Adrenal gland (tissue), 5 donors: ENCODE measurements around the gene A3GALT2.

Source experiments
- CTCF ChIP-seq, 6 experiments: fragments of 450-650 bp in 4 of 6; fragments of 200-600 bp in 2 of 6; sonication (generic) in 1 of 6; IDR thresholded peaks; 1 replicate in 5 of 6; 2 replicates in 1 of 6; pipeline versions ENCODE4 v1.5.1 to v1.8.0; 2016 to 2021; ENCODE audit warnings: antibody characterized with exemption in 6 of 6, mild to moderate bottlenecking in 2 of 6, moderate library complexity in 1 of 6
- POLR2A ChIP-seq, 2 donors: fragments of 450-650 bp; IDR thresholded peaks; one replicate each; pipeline ENCODE4 v1.6.1; 2017; ENCODE audit warnings: antibody characterized with exemption in 2 of 2, mild to moderate bottlenecking in 2 of 2, moderate library complexity in 1 of 2
- donor health status: DM: no; HTN: no; CAD: no.

DNA sequence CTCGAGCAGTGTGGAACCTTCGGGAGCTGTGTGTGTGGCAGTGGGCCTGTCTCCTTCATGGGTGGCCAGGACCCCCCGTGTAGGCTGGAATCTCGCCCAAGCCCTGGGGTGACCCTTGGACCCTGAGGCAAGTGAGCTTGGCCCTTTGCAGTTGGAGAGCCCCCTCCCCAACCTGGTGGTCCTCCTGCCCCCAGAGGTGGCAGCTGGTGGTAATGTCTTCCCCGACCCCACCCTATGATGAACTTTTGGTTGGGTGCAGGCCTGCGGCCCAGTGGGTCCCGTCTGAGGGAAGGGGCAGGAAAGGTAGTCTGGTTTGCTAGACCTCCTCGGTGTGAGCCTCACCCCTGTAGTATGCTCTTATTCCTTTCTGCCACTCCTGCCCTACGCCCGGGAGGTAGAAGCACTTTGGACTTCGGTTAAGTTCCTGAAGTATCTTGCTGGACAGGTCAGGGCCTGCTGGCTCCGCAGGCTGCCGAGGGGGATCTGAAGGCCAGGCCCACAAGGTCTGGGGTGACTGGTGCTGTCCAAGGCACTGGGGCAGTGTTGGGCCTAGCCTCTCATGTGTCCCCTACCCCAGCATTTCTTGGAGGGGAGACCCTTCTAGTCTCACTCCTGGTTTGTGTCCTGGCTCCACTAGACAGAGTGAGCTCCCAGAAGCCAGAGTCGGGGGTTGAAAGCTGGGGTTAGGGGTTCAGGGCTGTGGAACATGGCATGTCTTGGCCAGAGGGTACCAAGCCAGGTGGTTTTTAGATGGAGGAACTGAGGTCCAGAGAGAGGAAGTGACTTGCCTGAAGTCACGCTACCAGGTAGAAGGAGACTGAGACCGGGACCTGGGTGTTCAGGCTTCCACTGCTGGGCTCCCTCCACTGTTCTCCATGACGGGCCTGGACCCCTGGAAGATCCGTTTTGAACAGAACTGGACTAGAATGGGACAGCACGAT lies 62.9 kb downstream of the A3GALT2 start:
- TF ChIP-seq CTCF (IDR thresholded peaks at IDR 0.05) (no peak), POLR2A (IDR thresholded peaks at IDR 0.05) (no peak)
